ENCODE measurements around the gene LNPEP. TPM values are rescaled to one million over a fixed set of nuclear protein-coding genes. Genes with fewer than 3 reads are reported as not detected.

Gene LNPEP
- total RNA-seq, 6 experiments from 2014 or later: 7.5 to 11.2 (median 9.9) TPM

- 95% methylated on average over 2 of the region's 2 CpGs for WGBS (ENCODE audit: insufficient coverage, low coverage, low lambda C conversion rate, missing lambda C conversion rate)
- H3K4me1 ChIP-seq: no peaks in the 10 kb centered on the region
- no peaks in the 10 kb centered on the region for H3K9me3 ChIP-seq
- no peak overlapping the region for H3K4me3 ChIP-seq
- H3K36me3 ChIP-seq: peaks cover 0 to 8% (median 1%) of the 10 kb centered on the region in 4 donors
- ATAC-seq (no peak), DNase-seq (no peak)
- intact Hi-C loops (cut with DNase I): no loop called here
- no peak for TF ChIP-seq CTCF (IDR thresholded peaks at IDR 0.05)
- TF ChIP-seq POLR2A (IDR thresholded peaks at IDR 0.05): no peak
- H3K27me3 ChIP-seq: no peaks in the 10 kb centered on the region
- H3K27ac ChIP-seq: no peak overlapping the region
Measured at GRCh38 chr5:96993760-96994159, 57.9 kb downstream of the LNPEP start.

GRCh38 chr5:96994493-96994892, 58.6 kb downstream of the LNPEP start:
- ATAC-seq (no peak), DNase-seq (no peak)
- intact Hi-C loops (cut with DNase I): no loop called here
- Histone ChIP-seq H3K9me3 (no peaks in the 10 kb centered on the region), H3K4me3 (no peak overlapping the region), H3K27ac (no peak overlapping the region), H3K4me1 (peaks cover 0 to 1% (median 0%) of the 10 kb centered on the region in 4 donors), H3K36me3 (peaks cover 0 to 8% (median 1%) of the 10 kb centered on the region in 4 donors), H3K27me3 (no peaks in the 10 kb centered on the region)
- TF ChIP-seq CTCF (IDR thresholded peaks at IDR 0.05) (no peak), POLR2A (IDR thresholded peaks at IDR 0.05) (no peak)
- WGBS (ENCODE audit: insufficient coverage, low coverage, low lambda C conversion rate, missing lambda C conversion rate): 100% methylated on average over 3 of the region's 3 CpGs

- TF ChIP-seq POLR2A (IDR thresholded peaks at IDR 0.05) (no peak), CTCF (IDR thresholded peaks at IDR 0.05) (no peak)
- whole genome bisulfite sequencing (ENCODE audit: insufficient coverage, low coverage, low lambda C conversion rate, missing lambda C conversion rate): 80% methylated on average over 2 of the region's 3 CpGs
- DNase-seq (no peak), ATAC-seq (no peak)
- no peaks in the 10 kb centered on the region for H3K27me3 ChIP-seq
- peaks cover 0 to 10% (median 1%) of the 10 kb centered on the region in 4 donors for H3K36me3 ChIP-seq
- peaks cover 0 to 9% (median 0%) of the 10 kb centered on the region in 4 donors for H3K4me1 ChIP-seq
- no peak overlapping the region for H3K4me3 ChIP-seq
- H3K9me3 ChIP-seq: no peaks in the 10 kb centered on the region
- H3K27ac ChIP-seq: no peak overlapping the region
- intact Hi-C loops (cut with DNase I): no loop called here
Measured at GRCh38 chr5:96995419-96995818, 59.5 kb downstream of the LNPEP start.

- peaks cover 0 to 19% (median 1%) of the 10 kb centered on the region in 4 donors for H3K36me3 ChIP-seq
- ATAC-seq: peak; percentile 52 to 73 (median 62)
Measured at GRCh38 chr5:96997265-96997859, 61.5 kb downstream of the LNPEP start.

More at GRCh38 chr5:96997265-96997859, 61.5 kb downstream of the LNPEP start:
- H3K27ac ChIP-seq: no peak overlapping the region
- H3K4me1 ChIP-seq: peaks cover 0 to 9% (median 0%) of the 10 kb centered on the region in 4 donors
- no peak for DNase-seq
- H3K27me3 ChIP-seq: no peaks in the 10 kb centered on the region
- intact Hi-C loops (cut with DNase I): no loop called here
- no peaks in the 10 kb centered on the region for H3K9me3 ChIP-seq
- no peak overlapping the region for H3K4me3 ChIP-seq
- WGBS (ENCODE audit: insufficient coverage, low coverage, low lambda C conversion rate, missing lambda C conversion rate): 54% methylated on average over 2 of the region's 2 CpGs
- no peak for TF ChIP-seq POLR2A (IDR thresholded peaks at IDR 0.05)
- peak; percentile 38 to 54 (median 46) for TF ChIP-seq CTCF (IDR thresholded peaks at IDR 0.05)
